A673 (cell line): ENCODE measurements around the gene SRPX2. TPM values are rescaled to one million over a fixed set of nuclear protein-coding genes. Genes with fewer than 3 reads are reported as not detected.

Experiments used
- BruUV-seq: library from RNA; stranded (reverse); fragments of 400-500 nt; replicated peaks from 2 replicates; lab custom pipeline; 2021; lab: Mats Ljungman, UMichigan
- CTCF ChIA-PET: fragments of 300-600 bp; sonication (Branson Sonifier 250); formaldehyde crosslinking; loops from one replicate; lab custom pipeline; 2022; ENCODE audit warnings: antibody characterized with exemption; lab: Charles Lee
- POLR2A ChIA-PET: fragments of 300-600 bp; sonication (Branson Sonifier 250); formaldehyde crosslinking; loops from one replicate; lab custom pipeline; 2022; ENCODE audit warnings: antibody characterized with exemption; ENCODE audit not compliant: low non-redundant PET; lab: Charles Lee
- DNase-seq: peaks from one replicate; pipeline ENCODE4 v3.0.0-alpha.2; 2015; ENCODE audit warnings: low spot score
- H3K27ac ChIP-seq: fragments of 200-600 bp; sonication (generic); 2 replicates; pipeline ENCODE4 v1.5.1; 2016; ENCODE audit warnings: mixed run types, low read depth, mild to moderate bottlenecking, mixed read lengths, antibody characterized with exemption, low read length; ENCODE audit not compliant: poor library complexity, severe bottlenecking
- H3K27me3 ChIP-seq: fragments of 200-600 bp; sonication (generic); replicated peaks from 2 replicates; pipeline ENCODE4 v1.6.1; 2017; ENCODE audit warnings: mixed run types, low read depth, mild to moderate bottlenecking, mixed read lengths, antibody characterized with exemption, low read length; ENCODE audit not compliant: insufficient read depth, poor library complexity
- H3K36me3 ChIP-seq: fragments of 200-600 bp; sonication (generic); 2 replicates; pipeline ENCODE4 v1.6.1; 2016; ENCODE audit warnings: mixed run types, mild to moderate bottlenecking, mixed read lengths, antibody characterized with exemption, low read length; ENCODE audit not compliant: insufficient read depth, poor library complexity, severe bottlenecking
- H3K4me1 ChIP-seq: fragments of 200-600 bp; sonication (generic); 2 replicates; pipeline ENCODE4 v1.6.1; 2017; ENCODE audit warnings: mixed run types, mild to moderate bottlenecking, mixed read lengths, antibody characterized with exemption, low read length; ENCODE audit not compliant: insufficient read depth, poor library complexity, severe bottlenecking
- H3K4me3 ChIP-seq: fragments of 200-600 bp; sonication (generic); 2 replicates; pipeline ENCODE4 v1.5.1; 2016; ENCODE audit warnings: low read depth, mixed run types, mild to moderate bottlenecking, mixed read lengths, low read length; ENCODE audit not compliant: poor library complexity, severe bottlenecking
- H3K9me3 ChIP-seq: fragments of 200-600 bp; sonication (generic); 2 replicates; pipeline ENCODE4 v1.6.1; 2016; ENCODE audit warnings: mixed run types, low read depth, mild to moderate bottlenecking, mixed read lengths, antibody characterized with exemption, low read length; ENCODE audit not compliant: poor library complexity, severe bottlenecking
- EZH2 ChIP-seq: fragments of 200-600 bp; sonication (generic); IDR thresholded peaks from 2 replicates; pipeline ENCODE4 v1.6.1; 2017; ENCODE audit warnings: borderline replicate concordance, low read depth, mild to moderate bottlenecking, mixed read lengths, antibody characterized with exemption, low read length; ENCODE audit not compliant: poor library complexity, severe bottlenecking
- intact Hi-C: fragments of 100-400 bp; cut with micrococcal nuclease; formaldehyde crosslinking; loops from one replicate; pipeline ENCODE4 v1.10.0; 2022; ENCODE audit not compliant: unreplicated experiment
- total RNA-seq: library from RNA; stranded (reverse); gene quantifications from 2 replicates; pipeline ENCODE4 v1.2.3, GENCODE V29; 2021
- TF ChIP-seq, protein P1 (sequence below): fragments of 300-800, 200-600 bp; sonication (generic); conservative IDR thresholded peaks from 2 replicates; pipeline ENCODE4 v1.5.1; 2017; ENCODE audit warnings: low read depth, mild to moderate bottlenecking, antibody characterized with exemption, low read length, moderate library complexity, mixed read lengths

SRPX2 gene
- total RNA-seq, 1 experiment from 2014 or later: 12.3 TPM

DNA sequence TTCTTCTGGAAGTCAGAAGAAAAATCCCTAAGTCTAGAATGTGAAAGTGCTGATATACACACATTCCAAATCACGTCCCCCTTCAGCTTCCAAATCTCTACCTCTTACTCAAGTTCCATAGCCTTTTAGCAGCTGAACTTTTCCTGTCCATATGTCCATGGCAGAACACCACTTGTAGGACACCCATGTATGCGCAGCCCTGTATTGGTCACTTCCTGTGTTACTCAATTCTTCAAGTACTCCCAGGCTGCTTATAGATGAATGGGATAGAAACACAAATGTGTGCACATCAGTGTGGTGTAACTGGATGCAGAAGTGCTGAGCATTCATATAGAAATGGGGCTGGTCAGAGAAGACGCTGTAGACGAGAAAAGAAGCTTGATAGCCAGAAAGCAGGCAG lies 18.8 kb downstream of the SRPX2 start:
- Histone ChIP-seq H3K27ac (no peak overlapping the region), H3K36me3 (no peaks in the 10 kb centered on the region), H3K27me3 (no peaks in the 10 kb centered on the region), H3K9me3 (no peaks in the 10 kb centered on the region), H3K4me3 (no peak overlapping the region), H3K4me1 (no peaks in the 10 kb centered on the region)
- TF ChIP-seq, protein P1, sequence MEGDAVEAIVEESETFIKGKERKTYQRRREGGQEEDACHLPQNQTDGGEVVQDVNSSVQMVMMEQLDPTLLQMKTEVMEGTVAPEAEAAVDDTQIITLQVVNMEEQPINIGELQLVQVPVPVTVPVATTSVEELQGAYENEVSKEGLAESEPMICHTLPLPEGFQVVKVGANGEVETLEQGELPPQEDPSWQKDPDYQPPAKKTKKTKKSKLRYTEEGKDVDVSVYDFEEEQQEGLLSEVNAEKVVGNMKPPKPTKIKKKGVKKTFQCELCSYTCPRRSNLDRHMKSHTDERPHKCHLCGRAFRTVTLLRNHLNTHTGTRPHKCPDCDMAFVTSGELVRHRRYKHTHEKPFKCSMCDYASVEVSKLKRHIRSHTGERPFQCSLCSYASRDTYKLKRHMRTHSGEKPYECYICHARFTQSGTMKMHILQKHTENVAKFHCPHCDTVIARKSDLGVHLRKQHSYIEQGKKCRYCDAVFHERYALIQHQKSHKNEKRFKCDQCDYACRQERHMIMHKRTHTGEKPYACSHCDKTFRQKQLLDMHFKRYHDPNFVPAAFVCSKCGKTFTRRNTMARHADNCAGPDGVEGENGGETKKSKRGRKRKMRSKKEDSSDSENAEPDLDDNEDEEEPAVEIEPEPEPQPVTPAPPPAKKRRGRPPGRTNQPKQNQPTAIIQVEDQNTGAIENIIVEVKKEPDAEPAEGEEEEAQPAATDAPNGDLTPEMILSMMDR: no peak
- no peak for TF ChIP-seq EZH2
- no TSS peak for BruUV-seq
- intact Hi-C loops: no loop called here
- ChIA-PET POLR2A (no interaction called here), CTCF (no interaction called here)
- DNase-seq: no peak

DNA sequence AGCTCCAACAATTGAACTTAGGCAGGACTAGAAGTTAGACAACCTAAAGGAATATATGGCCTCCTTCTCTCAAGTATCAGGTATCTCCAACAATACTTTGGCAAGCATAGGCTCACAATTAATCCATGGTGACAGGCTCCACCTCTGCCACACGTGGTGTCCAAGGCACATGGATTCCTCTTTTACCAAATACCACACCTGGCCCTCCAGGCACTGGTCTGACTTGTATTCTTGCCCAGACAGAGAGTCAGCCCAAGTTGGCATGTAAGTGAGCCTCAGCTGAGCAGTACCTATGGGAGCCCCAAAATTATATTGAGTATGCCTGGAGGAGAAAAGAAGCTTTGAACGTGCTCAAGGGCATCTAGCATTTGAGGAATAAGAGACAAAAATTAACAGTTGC lies 19.6 kb downstream of the SRPX2 start:
- Histone ChIP-seq H3K36me3 (no peaks in the 10 kb centered on the region), H3K27ac (no peak overlapping the region), H3K4me3 (no peak overlapping the region), H3K4me1 (no peaks in the 10 kb centered on the region), H3K9me3 (no peaks in the 10 kb centered on the region), H3K27me3 (no peaks in the 10 kb centered on the region)
- ChIA-PET POLR2A (no interaction called here), CTCF (no interaction called here)
- no peak for DNase-seq
- no TSS peak for BruUV-seq
- TF ChIP-seq, protein P1: no peak
- TF ChIP-seq EZH2: no peak
- intact Hi-C loops: no loop called here

DNA sequence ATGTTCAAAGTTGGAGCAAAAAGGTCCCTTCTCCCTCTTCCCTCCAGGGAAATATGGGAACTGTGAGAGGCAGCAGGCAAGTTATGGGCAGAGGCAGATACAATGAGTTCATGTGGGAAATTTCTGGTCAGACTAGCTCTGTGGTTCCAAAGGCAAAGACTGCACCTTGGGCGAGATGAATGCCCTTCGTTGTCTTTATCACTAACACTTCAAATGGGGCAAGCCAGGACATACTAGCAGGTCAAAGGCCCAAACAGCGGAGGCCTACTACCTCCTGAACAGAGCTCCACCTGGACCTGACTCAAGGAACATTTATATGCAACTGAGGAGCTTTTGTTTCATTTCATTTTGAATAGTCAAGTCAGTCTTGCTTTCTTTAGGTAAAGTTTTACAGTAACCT lies 29.0 kb downstream of the SRPX2 start:
- H3K27ac ChIP-seq: no peak overlapping the region
- CTCF ChIA-PET: no interaction called here
- intact Hi-C loops: loop anchor here (5.0 kb wide), 1 partner anchor 614 kb away; no protein-coding TSS in a partner anchor

More for the DNA sequence above, 29.0 kb downstream of the SRPX2 start:
- no peak for DNase-seq
- H3K27me3 ChIP-seq: no peaks in the 10 kb centered on the region
- TF ChIP-seq EZH2: no peak
- TF ChIP-seq, protein P1: no peak
- no peaks in the 10 kb centered on the region for H3K36me3 ChIP-seq
- BruUV-seq: no TSS peak
- no peaks in the 10 kb centered on the region for H3K9me3 ChIP-seq
- no peak overlapping the region for H3K4me3 ChIP-seq
- no peaks in the 10 kb centered on the region for H3K4me1 ChIP-seq
- POLR2A ChIA-PET: no interaction called here
